ENCODE data around the gene CGNL1. TPM values are rescaled to one million over a fixed set of nuclear protein-coding genes. Genes with fewer than 3 reads are reported as not detected.

CGNL1 gene
- total and polyA plus RNA-seq, 8 donors, result 26.5 to 68.1 (median 34.5) TPM

DNA sequence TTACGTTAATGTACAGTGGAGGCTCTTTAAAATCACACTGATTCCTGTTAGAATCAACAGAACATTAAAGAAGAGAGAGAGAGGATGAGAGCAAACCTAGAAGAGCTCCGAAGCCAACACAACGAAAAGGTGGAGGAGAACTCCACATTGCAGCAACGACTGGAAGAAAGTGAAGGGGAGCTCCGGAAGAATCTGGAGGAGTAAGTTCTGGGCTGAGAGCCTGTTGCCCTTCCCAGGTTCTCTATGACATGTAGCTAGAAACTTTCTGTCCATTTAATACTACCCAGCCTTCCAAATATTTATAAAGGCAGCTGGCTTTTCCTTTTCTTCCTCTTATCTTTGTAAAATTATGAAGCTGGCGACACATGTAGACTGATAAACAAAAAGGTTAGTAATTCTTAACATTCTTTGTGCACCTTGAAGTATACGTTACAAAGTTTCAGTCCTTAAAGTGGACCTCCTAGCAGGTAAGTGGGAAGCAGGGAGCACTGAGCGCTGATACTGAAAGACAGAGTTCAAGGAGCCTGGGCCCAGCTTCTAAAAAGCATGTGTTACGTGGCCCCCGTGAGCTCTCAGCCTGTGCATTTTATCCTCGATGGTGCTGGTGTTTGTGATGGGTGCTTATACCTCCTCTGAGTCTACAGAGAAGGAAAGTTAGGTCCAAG, 75.9 kb downstream of the CGNL1 start:
- TF ChIP-seq CTCF (IDR thresholded peaks at IDR 0.05), result no peak
- Histone ChIP-seq H3K9me3 (no peaks in the 10 kb centered on the region), H3K4me1 (no peaks in the 10 kb centered on the region), H3K27me3 (no peaks in the 10 kb centered on the region), H3K27ac (no peak overlapping the region), H3K36me3 (no peaks in the 10 kb centered on the region), H3K4me3 (no peak overlapping the region)
- ATAC-seq (peak; percentile 79), DNase-seq (no peak)
- intact Hi-C loops (cut with DNase I), result no loop called here

DNA sequence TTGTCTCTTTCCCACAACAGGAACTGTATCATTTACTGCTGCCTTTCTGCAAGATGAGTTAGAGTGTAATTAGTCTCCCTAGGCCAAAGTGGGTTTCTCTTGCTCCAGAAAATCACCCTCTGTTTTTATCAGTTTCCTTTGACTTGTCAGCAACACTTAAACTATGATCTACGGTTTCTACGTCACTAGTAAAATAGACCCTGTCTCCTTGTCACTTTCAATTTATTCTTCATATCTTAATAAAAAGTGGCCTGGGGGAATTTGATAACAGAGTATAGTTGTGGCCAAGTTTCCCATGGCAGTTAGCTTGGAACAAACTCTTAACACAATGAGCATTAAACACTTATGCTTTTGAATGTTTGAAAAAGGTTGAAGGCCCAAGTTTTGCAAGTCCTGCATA, 79.6 kb downstream of the CGNL1 start:
- Histone ChIP-seq H3K27me3 (no peaks in the 10 kb centered on the region), H3K4me3 (no peak overlapping the region), H3K27ac (no peak overlapping the region), H3K9me3 (no peaks in the 10 kb centered on the region), H3K36me3 (no peaks in the 10 kb centered on the region), H3K4me1 (peaks cover 3 to 4% of the 10 kb centered on the region in 2 donors)
- ATAC-seq (no peak), DNase-seq (no peak)
- intact Hi-C loops (cut with DNase I), result no loop called here
- no peak for TF ChIP-seq CTCF (IDR thresholded peaks at IDR 0.05)

- TF ChIP-seq CTCF (IDR thresholded peaks at IDR 0.05), result no peak
- Histone ChIP-seq H3K4me3 (no peak overlapping the region), H3K27ac (no peak overlapping the region), H3K9me3 (no peaks in the 10 kb centered on the region), H3K27me3 (no peaks in the 10 kb centered on the region), H3K4me1 (peaks cover 3 to 4% of the 10 kb centered on the region in 2 donors), H3K36me3 (no peaks in the 10 kb centered on the region)
- DNase-seq, result no peak
- ATAC-seq, result no peak
- intact Hi-C loops (cut with DNase I), result no loop called here
Measured at GRCh38 chr15:57456559-57456958, 80.3 kb downstream of the CGNL1 start.

DNA sequence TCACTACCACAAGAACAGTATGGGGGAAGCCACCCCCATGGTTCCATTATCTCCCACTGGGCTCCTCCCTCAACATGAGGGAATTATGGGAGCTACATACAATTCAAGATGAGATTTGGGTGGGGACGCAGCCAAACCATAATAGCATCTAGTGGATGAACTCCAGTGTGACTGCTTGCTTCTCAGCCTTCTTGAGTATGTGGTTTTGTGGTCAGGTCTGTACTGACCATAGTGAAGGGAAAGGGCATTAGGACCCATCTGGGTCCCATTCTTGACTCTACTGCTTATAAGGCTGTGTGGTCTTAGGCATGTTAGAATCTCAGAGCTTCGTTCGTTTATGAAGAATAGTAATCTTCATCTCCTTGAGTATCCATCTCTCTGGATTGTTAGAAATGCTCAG, 81.4 kb downstream of the CGNL1 start:
- Histone ChIP-seq H3K4me1 (peaks cover 3 to 4% of the 10 kb centered on the region in 2 donors), H3K9me3 (no peaks in the 10 kb centered on the region), H3K27me3 (no peaks in the 10 kb centered on the region), H3K36me3 (no peaks in the 10 kb centered on the region), H3K4me3 (no peak overlapping the region), H3K27ac (no peak overlapping the region)
- ATAC-seq (no peak), DNase-seq (no peak)
- intact Hi-C loops (cut with DNase I), result no loop called here
- TF ChIP-seq CTCF (IDR thresholded peaks at IDR 0.05), result no peak

DNA sequence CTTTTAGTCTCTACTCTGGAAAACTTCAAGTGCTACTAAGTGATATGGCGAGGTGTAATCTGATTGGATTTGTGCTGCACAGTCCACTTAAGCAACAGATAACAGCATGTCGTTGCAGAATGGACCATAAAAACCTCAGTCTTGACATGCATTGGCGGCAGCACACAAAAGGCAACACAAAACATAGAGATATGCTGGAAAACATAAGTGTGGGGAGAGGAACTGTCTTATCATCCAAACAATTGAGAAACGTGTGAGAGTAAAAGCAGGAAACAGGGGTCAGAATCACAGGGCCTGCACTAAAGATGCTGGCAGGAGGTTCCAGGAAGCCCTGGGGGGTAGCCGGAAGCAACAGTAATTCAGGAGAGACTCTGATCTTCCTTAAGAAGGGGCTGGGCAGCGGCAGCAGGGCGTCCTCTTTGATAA, 82.1 kb downstream of the CGNL1 start:
- Histone ChIP-seq H3K4me3 (no peak overlapping the region), H3K27me3 (no peaks in the 10 kb centered on the region), H3K4me1 (peaks cover 3 to 4% of the 10 kb centered on the region in 2 donors), H3K27ac (no peak overlapping the region), H3K9me3 (no peaks in the 10 kb centered on the region), H3K36me3 (no peaks in the 10 kb centered on the region)
- no peak for TF ChIP-seq CTCF (IDR thresholded peaks at IDR 0.05)
- peak in 1 of 4 donors; percentile 33 for DNase-seq
- peak; percentile 41 for ATAC-seq
- intact Hi-C loops (cut with DNase I), result no loop called here

All from left lung (tissue), 10 donors.